ENCODE results near the gene DNASE2B.

GRCh38 chr1:84434081-84434769, 35.9 kb downstream of the DNASE2B start:
- TF ChIP-seq, protein P1, sequence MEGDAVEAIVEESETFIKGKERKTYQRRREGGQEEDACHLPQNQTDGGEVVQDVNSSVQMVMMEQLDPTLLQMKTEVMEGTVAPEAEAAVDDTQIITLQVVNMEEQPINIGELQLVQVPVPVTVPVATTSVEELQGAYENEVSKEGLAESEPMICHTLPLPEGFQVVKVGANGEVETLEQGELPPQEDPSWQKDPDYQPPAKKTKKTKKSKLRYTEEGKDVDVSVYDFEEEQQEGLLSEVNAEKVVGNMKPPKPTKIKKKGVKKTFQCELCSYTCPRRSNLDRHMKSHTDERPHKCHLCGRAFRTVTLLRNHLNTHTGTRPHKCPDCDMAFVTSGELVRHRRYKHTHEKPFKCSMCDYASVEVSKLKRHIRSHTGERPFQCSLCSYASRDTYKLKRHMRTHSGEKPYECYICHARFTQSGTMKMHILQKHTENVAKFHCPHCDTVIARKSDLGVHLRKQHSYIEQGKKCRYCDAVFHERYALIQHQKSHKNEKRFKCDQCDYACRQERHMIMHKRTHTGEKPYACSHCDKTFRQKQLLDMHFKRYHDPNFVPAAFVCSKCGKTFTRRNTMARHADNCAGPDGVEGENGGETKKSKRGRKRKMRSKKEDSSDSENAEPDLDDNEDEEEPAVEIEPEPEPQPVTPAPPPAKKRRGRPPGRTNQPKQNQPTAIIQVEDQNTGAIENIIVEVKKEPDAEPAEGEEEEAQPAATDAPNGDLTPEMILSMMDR (IDR thresholded peaks at IDR 0.05): no peak
- TF ChIP-seq POLR2AphosphoS5 (IDR thresholded peaks at IDR 0.05; ENCODE audit: insufficient read depth in 1 of 2, low read depth in 1 of 2) (no peak), POLR2A (IDR thresholded peaks at IDR 0.05) (no peak)

All from vagina (tissue), 2 donors.